HepG2 (cell line): ENCODE measurements around the gene NOC2L. TPM values are rescaled to one million over a fixed set of nuclear protein-coding genes. Genes with fewer than 3 reads are reported as not detected.

ENCODE experiments used
- ATAC-seq: fragments of 200-7000 bp; cut with Tn5 transposase; 3 replicates; pipeline ENCODE4 v1.9.1; 2020; ENCODE audit warnings: mild to moderate bottlenecking, moderate library complexity
- BruUV-seq: library from RNA; stranded (reverse); fragments of 400-500 nt; replicated peaks from 2 replicates; lab custom pipeline; 2021; lab: Mats Ljungman, UMichigan
- CTCF ChIA-PET: fragments of 300-600 bp; formaldehyde crosslinking; extraction: SDS; loops from one replicate; lab custom pipeline; 2021; ENCODE audit warnings: low total read pairs, inconsistent platforms, low intra/inter-chr PET ratio; lab: Yijun Ruan, JAX
- POLR2A ChIA-PET: fragments of 350-600 bp; sonication (Branson Sonifier 250); formaldehyde crosslinking; loops from one replicate; lab custom pipeline; 2020; ENCODE audit warnings: antibody characterized with exemption, inconsistent platforms; lab: Yijun Ruan, JAX
- DNase-seq: peaks from one replicate; pipeline ENCODE4 v3.0.0-alpha.2; 2015; ENCODE audit warnings: low spot score
- FAIRE-seq: peaks from 3 replicates; lab custom pipeline; 2011; peaks lifted over from hg19 to GRCh38; lab: Jason Lieb, UNC
- H2AFZ ChIP-seq: one replicate; pipeline ENCODE4 v1.6.1; 2011; ENCODE audit warnings: low read length, inconsistent platforms
- H3K27ac ChIP-seq: fragments of 300-600 bp; 3 replicates; pipeline ENCODE4 v1.8.0; 2011; ENCODE audit warnings: mixed run types, mild to moderate bottlenecking, mixed read lengths, low read length, inconsistent platforms; ENCODE audit not compliant: insufficient read depth; ENCODE audit errors: extremely low read length
- H3K27me3 ChIP-seq, 2 experiments: fragments of 200-600 bp in 1 of 2; 2 replicates in 1 of 2; 3 replicates in 1 of 2; pipeline versions ENCODE4 v1.6.0 to v1.8.0; 2011; ENCODE audit warnings: low read length in 2 of 2, mild to moderate bottlenecking in 2 of 2, moderate library complexity in 2 of 2, inconsistent platforms in 1 of 2; ENCODE audit not compliant: insufficient read depth in 2 of 2, control insufficient read depth in 1 of 2
- H3K36me3 ChIP-seq, 2 experiments: fragments of 200-600 bp in 1 of 2; replicated peaks in 1 of 2; 2 replicates in 1 of 2; 3 replicates in 1 of 2; pipeline versions ENCODE4 v1.5.1 to v1.8.0; 2011; ENCODE audit warnings: low read length in 2 of 2, inconsistent platforms in 1 of 2; ENCODE audit not compliant: insufficient read depth in 2 of 2, control insufficient read depth in 1 of 2
- H3K4me1 ChIP-seq: 2 replicates; pipeline ENCODE4 v1.5.1; 2012; ENCODE audit warnings: low read length, inconsistent platforms; ENCODE audit not compliant: insufficient read depth
- H3K4me2 ChIP-seq: 2 replicates; pipeline ENCODE4 v1.6.0; 2011; ENCODE audit warnings: low read depth, low read length, inconsistent platforms
- H3K4me3 ChIP-seq, 3 experiments: fragments of 200-600 bp in 1 of 3; sonication (generic), shearing (Covaris generic) in 1 of 3; replicated peaks in 1 of 3; 2 replicates each; pipeline ENCODE4 v1.5.1; 2011 to 2016; ENCODE audit warnings: low read length in 3 of 3, inconsistent platforms in 2 of 3, low read depth in 2 of 3, mild to moderate bottlenecking in 2 of 3, control low read depth in 1 of 3, mixed read lengths in 1 of 3; ENCODE audit not compliant: insufficient read depth in 1 of 3
- H3K79me2 ChIP-seq: one replicate; pipeline ENCODE4 v1.6.1; 2011; ENCODE audit warnings: low read length, inconsistent platforms; ENCODE audit not compliant: insufficient read depth
- H3K9ac ChIP-seq: 2 replicates; pipeline ENCODE4 v1.6.0; 2011; ENCODE audit warnings: mild to moderate bottlenecking, low read depth, low read length, inconsistent platforms; ENCODE audit not compliant: insufficient read depth
- H3K9me3 ChIP-seq: 2 replicates; pipeline ENCODE4 v1.5.1; 2012; ENCODE audit warnings: mild to moderate bottlenecking, low read length
- H4K20me1 ChIP-seq: 2 replicates; pipeline ENCODE4 v1.6.0; 2011; ENCODE audit warnings: inconsistent platforms, mild to moderate bottlenecking, low read length, moderate library complexity; ENCODE audit not compliant: insufficient read depth
- ATM ChIP-seq: fragments of 450-650 bp; IDR thresholded peaks from 2 replicates; pipeline ENCODE4 v1.7.1; 2017; ENCODE audit warnings: mild to moderate bottlenecking, borderline replicate concordance
- CHCHD3 ChIP-seq: sonication (generic); formaldehyde crosslinking; IDR thresholded peaks from 2 replicates; pipeline ENCODE4 v1.8.0; 2022; ENCODE audit warnings: mild to moderate bottlenecking, missing genetic modification reagents, moderate library complexity
- CHD4 ChIP-seq: fragments of 200-600 bp; sonication (generic); IDR thresholded peaks from 2 replicates; pipeline ENCODE4 v1.7.0; 2017; ENCODE audit warnings: mild to moderate bottlenecking, low read length, borderline replicate concordance
- ISL2 ChIP-seq: sonication (generic); formaldehyde crosslinking; IDR thresholded peaks from 2 replicates; pipeline ENCODE4 v1.5.0; 2020; ENCODE audit warnings: missing genetic modification reagents
- NFIB ChIP-seq: sonication (generic); formaldehyde crosslinking; IDR thresholded peaks from 2 replicates; pipeline ENCODE4 v1.9.0; 2021; ENCODE audit warnings: missing genetic modification reagents, mild to moderate bottlenecking, borderline replicate concordance
- NONO ChIP-seq, 2 experiments: fragments of 450-650 bp in 1 of 2; sonication (generic) in 1 of 2; formaldehyde crosslinking in 1 of 2; IDR thresholded peaks in 1 of 2; conservative IDR thresholded peaks in 1 of 2; 2 replicates each; pipeline versions ENCODE4 v1.6.1 to v1.8.0; 2017 to 2022; ENCODE audit warnings: mild to moderate bottlenecking in 1 of 2, missing genetic modification reagents in 1 of 2, moderate library complexity in 1 of 2
- RBAK ChIP-seq: sonication (generic); formaldehyde crosslinking; IDR thresholded peaks from 2 replicates; pipeline ENCODE4 v1.5.1; 2020; ENCODE audit warnings: mild to moderate bottlenecking, missing genetic modification reagents
- SP2 ChIP-seq: sonication (generic); formaldehyde crosslinking; IDR thresholded peaks from 2 replicates; pipeline ENCODE4 v1.5.1; 2020; ENCODE audit warnings: mild to moderate bottlenecking, missing genetic modification reagents
- TBX3 ChIP-seq: fragments of 450-650 bp; IDR thresholded peaks from 2 replicates; pipeline ENCODE4 v1.6.1; 2017; ENCODE audit warnings: antibody characterized with exemption, mild to moderate bottlenecking, inconsistent platforms, borderline replicate concordance
- ZNF12 ChIP-seq: sonication (generic); formaldehyde crosslinking; IDR thresholded peaks from 2 replicates; pipeline ENCODE4 v1.5.0; 2020; ENCODE audit warnings: missing genetic modification reagents
- ZNF44 ChIP-seq: sonication (generic); formaldehyde crosslinking; IDR thresholded peaks from 2 replicates; pipeline ENCODE4 v1.5.1; 2020; ENCODE audit warnings: mild to moderate bottlenecking, missing genetic modification reagents
- ZNF570 ChIP-seq: sonication (generic); formaldehyde crosslinking; IDR thresholded peaks from 2 replicates; pipeline ENCODE4 v1.4.0; 2020; ENCODE audit warnings: mild to moderate bottlenecking, missing genetic modification reagents, borderline replicate concordance
- ZNF761 ChIP-seq: sonication (generic); formaldehyde crosslinking; conservative IDR thresholded peaks from 2 replicates; pipeline ENCODE4 v1.4.0; 2020; ENCODE audit warnings: mild to moderate bottlenecking, missing genetic modification reagents
- ZNF839 ChIP-seq: sonication (generic); formaldehyde crosslinking; IDR thresholded peaks from 2 replicates; pipeline ENCODE4 v1.4.0; 2020; ENCODE audit warnings: missing genetic modification reagents, mild to moderate bottlenecking, borderline replicate concordance
- ZNF850 ChIP-seq: sonication (generic); formaldehyde crosslinking; conservative IDR thresholded peaks from 2 replicates; pipeline ENCODE4 v1.9.0; 2021; ENCODE audit warnings: mild to moderate bottlenecking, missing genetic modification reagents
- WGBS: methylation state at CpG from one replicate; pipeline ENCODE4 v1.1.6; 2017; ENCODE audit warnings: low lambda C conversion rate; 5-methylcytosine and 5-hydroxymethylcytosine counted together
- in situ Hi-C: cut with HindIII; loops from 2 replicates; pipeline ENCODE4 v1.10.0; 2017; ENCODE audit warnings: low pct_unique_long_range_greater_than_20kb; ENCODE audit not compliant: extremely low pct_ligation_motif_present
- intact Hi-C: fragments of 100-400 bp; cut with micrococcal nuclease; formaldehyde crosslinking; loops from one replicate; pipeline ENCODE4 v1.10.0; 2022; ENCODE audit not compliant: unreplicated experiment
- polyA plus RNA-seq, 8 experiments: library from polyadenylated mRNA; depleted of rRNA in 3 of 8; stranded (reverse) in 7 of 8; unstranded in 1 of 8; fragments of >200 nt; fragmentation: Illumina TruSeq in 4 of 8; extraction: Trizol in 4 of 8; gene quantifications; 2 replicates each; pipeline versions ENCODE4 v1.2.1 to v1.2.3, GENCODE V29; 2011 to 2016; ENCODE audit warnings: low read depth in 4 of 8, missing spikeins in 1 of 8, mixed read lengths in 1 of 8; ENCODE audit not compliant: insufficient read depth in 1 of 8
- total RNA-seq, 5 experiments: library from RNA; depleted of rRNA; stranded (reverse); fragments of >200 nt; fragmentation: Illumina TruSeq; extraction: Trizol; gene quantifications; 2 replicates each; pipeline ENCODE4 v1.2.3, GENCODE V29; 2016; ENCODE audit warnings: low read depth in 1 of 5
- TF ChIP-seq, protein P1 (sequence below): sonication (generic); formaldehyde crosslinking; IDR thresholded peaks from 2 replicates; pipeline ENCODE4 v1.4.0; 2020; ENCODE audit warnings: missing genetic modification reagents

The NOC2L gene
- total and polyA plus RNA-seq, 2 of the 13 experiments (the other 11 are each of a cell fraction or from before 2014, with no cell fraction given) = 32.0 to 103 TPM

DNA sequence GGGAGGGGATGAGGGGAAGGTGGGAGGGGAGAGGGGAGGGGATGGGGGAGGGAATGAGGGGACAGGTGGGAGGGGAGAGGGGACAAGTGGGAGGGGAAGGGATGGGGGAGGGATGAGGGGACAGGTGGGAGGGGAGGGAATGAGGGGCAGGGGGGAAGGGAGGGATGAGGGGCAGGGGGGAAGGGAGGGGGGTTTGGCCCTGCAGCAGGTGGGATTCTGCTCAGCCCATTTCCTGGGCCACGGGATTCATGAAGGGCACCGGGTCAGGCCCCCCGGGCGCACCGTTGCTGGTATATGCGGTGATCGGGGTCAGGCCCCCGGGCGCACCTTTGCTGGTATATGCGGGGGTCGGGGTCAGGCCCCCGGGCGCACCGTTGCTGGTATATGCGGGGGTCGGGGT is 50.4 kb downstream of the NOC2L start:
- intact Hi-C loops = no loop called here
- FAIRE-seq (no peak), DNase-seq (no peak), ATAC-seq (no peak)
- Histone ChIP-seq H2AFZ (no peak overlapping the region), H3K9ac (no peak overlapping the region), H3K4me1 (peaks cover 54% of the 10 kb centered on the region), H4K20me1 (no peaks in the 10 kb centered on the region), H3K4me2 (no peak overlapping the region), H3K27me3 (peaks cover 20 to 67% of the 10 kb centered on the region in 2 experiments; a peak in 4 of 5 replicates), H3K4me3 (no peak overlapping the region), H3K36me3 (no peaks in the 10 kb centered on the region), H3K9me3 (no peaks in the 10 kb centered on the region), H3K27ac (no peak overlapping the region), H3K79me2 (no peaks in the 10 kb centered on the region)
- no peak for TF ChIP-seq NFIB (CRISPR knock-in tag)
- TF ChIP-seq ZNF12 (CRISPR knock-in tag) = no peak
- no peak for TF ChIP-seq SP2 (CRISPR knock-in tag)
- no peak for TF ChIP-seq CHD4
- no peak for TF ChIP-seq ZNF839
- TF ChIP-seq NONO (IDR thresholded peaks at IDR 0.05) = no peak
- no peak for TF ChIP-seq NONO (CRISPR knock-in tag; conservative IDR thresholded peaks at IDR 0.05)
- TF ChIP-seq TBX3 = no peak
- no peak for TF ChIP-seq ISL2
- no peak for TF ChIP-seq ZNF761 (CRISPR knock-in tag)
- no peak for TF ChIP-seq ATM
- no peak for TF ChIP-seq ZNF570 (CRISPR knock-in tag)
- TF ChIP-seq ZNF44 (CRISPR knock-in tag) = no peak
- TF ChIP-seq ZNF850 (CRISPR knock-in tag) = no peak
- TF ChIP-seq, protein P1, sequence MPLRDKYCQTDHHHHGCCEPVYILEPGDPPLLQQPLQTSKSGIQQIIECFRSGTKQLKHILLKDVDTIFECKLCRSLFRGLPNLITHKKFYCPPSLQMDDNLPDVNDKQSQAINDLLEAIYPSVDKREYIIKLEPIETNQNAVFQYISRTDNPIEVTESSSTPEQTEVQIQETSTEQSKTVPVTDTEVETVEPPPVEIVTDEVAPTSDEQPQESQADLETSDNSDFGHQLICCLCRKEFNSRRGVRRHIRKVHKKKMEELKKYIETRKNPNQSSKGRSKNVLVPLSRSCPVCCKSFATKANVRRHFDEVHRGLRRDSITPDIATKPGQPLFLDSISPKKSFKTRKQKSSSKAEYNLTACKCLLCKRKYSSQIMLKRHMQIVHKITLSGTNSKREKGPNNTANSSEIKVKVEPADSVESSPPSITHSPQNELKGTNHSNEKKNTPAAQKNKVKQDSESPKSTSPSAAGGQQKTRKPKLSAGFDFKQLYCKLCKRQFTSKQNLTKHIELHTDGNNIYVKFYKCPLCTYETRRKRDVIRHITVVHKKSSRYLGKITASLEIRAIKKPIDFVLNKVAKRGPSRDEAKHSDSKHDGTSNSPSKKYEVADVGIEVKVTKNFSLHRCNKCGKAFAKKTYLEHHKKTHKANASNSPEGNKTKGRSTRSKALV (CRISPR knock-in tag) = no peak
- no peak for TF ChIP-seq CHCHD3 (CRISPR knock-in tag)
- no peak for TF ChIP-seq RBAK (CRISPR knock-in tag)
- in situ Hi-C loops = no loop called here
- CTCF ChIA-PET = no interaction called here
- 80% methylated on average over 2 of the region's 16 CpGs for WGBS
- BruUV-seq = no TSS peak
- POLR2A ChIA-PET = no interaction called here
